MCF 10A (cell line): Measurements from ENCODE around the gene USP14. TPM values are rescaled to one million over a fixed set of nuclear protein-coding genes. Genes with fewer than 3 reads are reported as not detected.

Experiments
- BruUV-seq: library from RNA; stranded (reverse); fragments of 400-500 nt; replicated peaks from 2 replicates; lab custom pipeline; 2021; lab: Mats Ljungman, UMichigan
- CTCF ChIA-PET: fragments of 300-600 bp; sonication (Branson Sonifier 250); formaldehyde crosslinking; extraction: SDS; loops from one replicate; lab custom pipeline; 2021; ENCODE audit warnings: antibody characterized with exemption, inconsistent platforms; lab: Yijun Ruan, JAX
- POLR2A ChIA-PET: fragments of 300-600, 350-650 bp; sonication (Branson Sonifier 250); formaldehyde crosslinking; extraction: SDS; loops from one replicate; lab custom pipeline; 2020; ENCODE audit warnings: antibody characterized with exemption, inconsistent platforms; lab: Yijun Ruan, JAX
- DNase-seq: peaks from one replicate; pipeline ENCODE4 v3.0.0-alpha.2; 2018; ENCODE audit not compliant: unreplicated experiment
- H3K27ac Mint-ChIP-seq: one replicate; pipeline ENCODE4 v1.8.0; 2022; ENCODE audit warnings: mild to moderate bottlenecking, low read depth, mixed read lengths; ENCODE audit not compliant: unreplicated experiment
- H3K27me3 Mint-ChIP-seq: one replicate; pipeline ENCODE4 v1.8.0; 2022; ENCODE audit warnings: mixed read lengths; ENCODE audit not compliant: insufficient read depth, unreplicated experiment
- H3K36me3 Mint-ChIP-seq: one replicate; pipeline ENCODE4 v1.8.0; 2022; ENCODE audit warnings: mild to moderate bottlenecking, moderate library complexity, mixed read lengths; ENCODE audit not compliant: insufficient read depth, unreplicated experiment
- H3K4me1 Mint-ChIP-seq: one replicate; pipeline ENCODE4 v1.8.0; 2022; ENCODE audit warnings: mixed read lengths; ENCODE audit not compliant: insufficient read depth, unreplicated experiment
- H3K4me3 Mint-ChIP-seq: one replicate; pipeline ENCODE4 v1.8.0; 2022; ENCODE audit warnings: mild to moderate bottlenecking, moderate library complexity, mixed read lengths; ENCODE audit not compliant: unreplicated experiment
- H3K9me3 Mint-ChIP-seq: one replicate; pipeline ENCODE4 v1.8.0; 2022; ENCODE audit warnings: mixed read lengths; ENCODE audit not compliant: unreplicated experiment
- intact Hi-C: fragments of 100-400 bp; cut with micrococcal nuclease; formaldehyde crosslinking; loops from 2 replicates; pipeline ENCODE4 v1.14.1; 2022
- microRNA-seq: library from miRNA; unstranded; fragments of <30 nt; microRNA quantifications from one replicate; pipeline ENCODE4 v1.2.0, GENCODE V29; 2022
- total RNA-seq: library from RNA; stranded (reverse); gene quantifications from 2 replicates; pipeline ENCODE4 v1.2.3, GENCODE V29; 2022
- TF ChIP-seq, protein P1 (sequence below): fragments of 200-600 bp; IDR thresholded peaks from one replicate; pipeline ENCODE4 v1.8.0; 2022; ENCODE audit warnings: antibody characterized with exemption, mild to moderate bottlenecking; ENCODE audit not compliant: unreplicated experiment

Gene USP14
- total RNA-seq, 1 experiment from 2014 or later = 76.7 TPM

DNA sequence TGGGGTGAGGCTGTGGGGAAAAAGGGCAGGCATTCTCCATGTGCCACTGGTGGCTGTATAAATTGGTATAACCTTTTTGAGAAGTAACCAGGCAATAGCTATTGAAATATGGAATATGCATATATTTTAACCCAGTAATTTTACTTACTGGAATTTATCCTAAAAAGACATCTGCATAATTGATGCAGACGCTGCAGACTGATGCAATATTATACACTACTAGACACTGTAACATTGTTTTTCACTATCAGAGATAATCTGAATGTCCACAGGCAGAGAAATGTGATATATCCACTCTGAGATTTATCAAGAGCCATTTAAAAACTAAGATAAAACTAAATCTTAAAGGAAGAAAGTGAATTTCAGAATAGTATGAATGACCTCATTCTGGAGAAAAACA lies 94.8 kb downstream of the USP14 start:
- CTCF ChIA-PET = interaction anchor here (0.7 to 0.9 kb wide), 2 partner anchors 11 to 363 kb away, joined by 4 to 8 read pairs; no protein-coding TSS in a partner anchor

GRCh38 chr18:255171-255570 lies 96.8 kb downstream of the USP14 start:
- intact Hi-C loops = no loop called here
- TF ChIP-seq, protein P1, sequence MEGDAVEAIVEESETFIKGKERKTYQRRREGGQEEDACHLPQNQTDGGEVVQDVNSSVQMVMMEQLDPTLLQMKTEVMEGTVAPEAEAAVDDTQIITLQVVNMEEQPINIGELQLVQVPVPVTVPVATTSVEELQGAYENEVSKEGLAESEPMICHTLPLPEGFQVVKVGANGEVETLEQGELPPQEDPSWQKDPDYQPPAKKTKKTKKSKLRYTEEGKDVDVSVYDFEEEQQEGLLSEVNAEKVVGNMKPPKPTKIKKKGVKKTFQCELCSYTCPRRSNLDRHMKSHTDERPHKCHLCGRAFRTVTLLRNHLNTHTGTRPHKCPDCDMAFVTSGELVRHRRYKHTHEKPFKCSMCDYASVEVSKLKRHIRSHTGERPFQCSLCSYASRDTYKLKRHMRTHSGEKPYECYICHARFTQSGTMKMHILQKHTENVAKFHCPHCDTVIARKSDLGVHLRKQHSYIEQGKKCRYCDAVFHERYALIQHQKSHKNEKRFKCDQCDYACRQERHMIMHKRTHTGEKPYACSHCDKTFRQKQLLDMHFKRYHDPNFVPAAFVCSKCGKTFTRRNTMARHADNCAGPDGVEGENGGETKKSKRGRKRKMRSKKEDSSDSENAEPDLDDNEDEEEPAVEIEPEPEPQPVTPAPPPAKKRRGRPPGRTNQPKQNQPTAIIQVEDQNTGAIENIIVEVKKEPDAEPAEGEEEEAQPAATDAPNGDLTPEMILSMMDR = no peak
- POLR2A ChIA-PET = interaction anchor here (1.5 kb wide), 1 partner anchor 13 kb away, joined by 6 read pairs; the partner anchor contains the start of gene THOC1
- peaks cover 96% of the 10 kb centered on the region for H3K36me3 Mint-ChIP-seq
- no peak for DNase-seq
- H3K4me1 Mint-ChIP-seq = no peaks in the 10 kb centered on the region
- H3K4me3 Mint-ChIP-seq = no peak overlapping the region
- H3K27me3 Mint-ChIP-seq = no peaks in the 10 kb centered on the region
- H3K27ac Mint-ChIP-seq = no peak overlapping the region
- no peaks in the 10 kb centered on the region for H3K9me3 Mint-ChIP-seq
- no TSS peak for BruUV-seq
- CTCF ChIA-PET = interaction anchor here (0.6 kb wide), 1 partner anchor 11 kb away, joined by 3 read pairs; no protein-coding TSS in a partner anchor

More for the DNA sequence above, 94.8 kb downstream of the USP14 start:
- POLR2A ChIA-PET = interaction anchor here (0.7 kb wide), 1 partner anchor 38 kb away, joined by 3 read pairs; no protein-coding TSS in a partner anchor
- TF ChIP-seq, protein P1 = no peak
- H3K4me1 Mint-ChIP-seq = no peaks in the 10 kb centered on the region
- no peak overlapping the region for H3K27ac Mint-ChIP-seq
- H3K4me3 Mint-ChIP-seq = no peak overlapping the region
- H3K36me3 Mint-ChIP-seq = peaks cover 95% of the 10 kb centered on the region
- no peak for DNase-seq
- BruUV-seq = no TSS peak
- no peaks in the 10 kb centered on the region for H3K27me3 Mint-ChIP-seq
- intact Hi-C loops = no loop called here
- H3K9me3 Mint-ChIP-seq = no peaks in the 10 kb centered on the region

DNA sequence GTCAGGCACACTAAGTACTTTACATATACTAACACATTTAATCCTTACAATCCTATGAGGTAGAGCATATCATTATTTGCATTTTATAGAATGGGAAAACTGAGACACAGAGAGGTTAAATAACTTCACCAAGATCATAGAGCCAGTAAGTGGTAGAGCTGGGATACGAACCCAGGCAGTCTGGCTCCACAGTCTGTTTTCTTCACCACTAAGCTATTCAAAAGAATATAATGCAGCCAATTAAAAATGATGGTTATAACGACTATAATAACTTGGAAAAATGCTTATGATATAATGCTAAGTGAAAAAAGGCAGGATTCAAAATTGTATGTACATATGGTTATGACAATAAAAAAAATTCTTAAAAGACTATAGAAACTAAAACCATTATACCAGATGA lies 102.2 kb downstream of the USP14 start:
- intact Hi-C loops = no loop called here
- ChIA-PET CTCF (interaction anchor here (0.6 kb wide), 1 partner anchor 1303 kb away, joined by 3 read pairs; no protein-coding TSS in a partner anchor), POLR2A (no interaction called here)
- Mint-ChIP-seq H3K4me3 (no peak overlapping the region), H3K9me3 (no peaks in the 10 kb centered on the region), H3K27me3 (no peaks in the 10 kb centered on the region), H3K27ac (no peak overlapping the region), H3K4me1 (no peaks in the 10 kb centered on the region), H3K36me3 (peaks cover 76% of the 10 kb centered on the region)
- TF ChIP-seq, protein P1 = no peak
- BruUV-seq = no TSS peak
- no peak for DNase-seq

DNA sequence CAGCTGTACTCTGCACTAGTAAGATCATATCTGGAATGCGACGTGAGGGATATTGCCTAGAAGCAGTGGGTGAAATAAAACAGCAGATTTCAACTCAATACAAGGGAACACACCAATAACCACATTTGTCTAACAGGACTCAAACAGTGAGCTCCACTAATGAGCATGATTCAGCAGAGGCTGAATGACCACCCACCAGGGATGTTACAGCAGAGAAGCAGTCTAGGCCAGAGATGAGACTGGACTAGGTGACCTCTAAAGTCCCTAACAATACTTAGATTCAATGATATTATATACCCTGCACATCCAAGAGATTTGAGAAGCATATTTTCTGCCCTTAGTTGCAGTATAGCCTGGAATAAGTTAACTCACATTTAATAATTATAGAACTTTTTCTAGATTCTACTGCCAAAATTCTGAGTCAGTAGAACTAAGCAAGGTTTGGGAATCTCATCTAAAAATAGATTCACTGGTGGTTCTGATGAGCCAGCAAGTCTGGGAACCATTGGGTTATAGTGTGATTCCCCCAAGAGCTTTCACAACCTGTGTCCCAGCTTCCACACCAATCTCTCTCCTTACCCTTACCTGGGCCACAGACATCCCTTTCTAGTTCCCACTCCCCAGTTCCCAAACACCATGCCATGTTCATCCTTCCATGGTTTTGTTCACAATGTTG lies 103.2 kb downstream of the USP14 start:
- Mint-ChIP-seq H3K36me3 (peaks cover 72% of the 10 kb centered on the region), H3K4me1 (peaks cover 6% of the 10 kb centered on the region), H3K4me3 (no peak overlapping the region), H3K9me3 (no peaks in the 10 kb centered on the region), H3K27me3 (no peaks in the 10 kb centered on the region), H3K27ac (no peak overlapping the region)
- CTCF ChIA-PET = interaction anchor here (1.1 to 1.2 kb wide), 2 partner anchors 336 to 362 kb away, joined by 4 read pairs; partner anchors contain the start of gene CLUL1
- POLR2A ChIA-PET = no interaction called here
- no TSS peak for BruUV-seq
- TF ChIP-seq, protein P1 = no peak
- intact Hi-C loops = no loop called here
- DNase-seq = no peak

Small RNA genes lying within 50 kb of the gene (microRNA-seq; reads per million reads assigned to microRNA genes)
- not detected for gene MIR8078

Other genes with a start within 250 kb of the USP14 start
- not detected in 2 replicates for gene TUBB8B, start 108.9 kb upstream of the USP14 start, total RNA-seq
- gene THOC1, start 109.5 kb downstream of the USP14 start, total RNA-seq = 40.9 and 44.6 TPM in 2 replicates